ENCODE measurements around the gene MLC1.
"Not testable (repeated sequence)": the region's sequence is repeated elsewhere in the genome, so short reads cannot be mapped to it uniquely, and the experiment has no call there.

The MLC1 gene

DNA sequence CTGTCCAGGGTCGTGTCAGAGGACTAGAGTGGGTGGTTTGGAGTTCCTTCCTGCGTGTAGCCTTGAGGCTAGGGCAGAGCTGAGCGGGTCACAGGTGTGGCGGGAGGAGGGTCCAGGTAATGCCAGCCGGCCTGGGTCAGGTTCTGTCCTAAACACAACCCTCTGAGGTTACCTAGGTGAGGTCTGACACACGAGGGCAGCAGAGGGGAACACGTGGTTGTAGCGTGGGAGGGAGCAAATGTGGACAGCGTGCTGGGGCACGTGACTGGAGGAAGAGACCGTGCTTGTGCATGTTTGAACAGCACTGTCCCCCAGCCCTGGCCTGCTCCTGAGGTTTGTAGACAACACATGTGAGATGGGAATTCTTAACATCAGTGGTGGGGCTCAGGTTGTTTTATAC is 17.7 kb upstream of the MLC1 start:
- no peak for DNase-seq (ENCODE audit: low read depth in 2 of 2)

DNA sequence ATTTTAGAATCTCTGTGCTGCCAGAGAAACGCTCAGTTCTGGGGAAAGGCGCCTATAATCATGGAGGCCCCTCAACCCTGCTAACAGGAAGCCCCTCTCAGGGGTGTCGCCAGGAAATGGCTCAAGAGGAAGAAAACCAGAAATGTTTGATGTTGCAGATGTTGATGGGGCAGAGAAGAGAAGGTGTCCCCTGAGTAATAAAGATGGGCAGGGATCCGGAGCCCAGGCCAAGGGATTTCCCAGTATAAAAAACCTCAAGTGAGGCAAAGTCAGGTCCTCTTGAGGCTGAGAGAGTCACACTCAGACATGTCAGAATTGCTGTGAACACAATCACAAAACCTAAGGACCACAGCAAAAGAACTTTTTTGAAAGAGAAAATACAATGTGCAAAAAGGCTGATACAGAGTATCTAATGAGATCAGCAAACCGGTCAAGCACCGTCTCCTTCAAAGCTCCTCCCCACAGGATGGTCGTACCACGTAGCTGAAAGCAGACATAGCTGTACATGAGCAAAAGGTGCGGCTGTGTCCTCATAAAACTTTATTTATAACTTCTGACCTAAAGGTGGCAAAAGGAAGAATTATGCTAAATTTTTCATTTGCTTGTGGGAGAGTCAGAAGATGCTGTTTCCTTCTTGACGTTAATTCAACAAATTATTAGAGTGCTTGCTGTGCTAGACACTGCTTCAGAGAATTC is 16.8 kb upstream of the MLC1 start:
- DNase-seq (ENCODE audit: low read depth in 2 of 2), result no peak

DNA sequence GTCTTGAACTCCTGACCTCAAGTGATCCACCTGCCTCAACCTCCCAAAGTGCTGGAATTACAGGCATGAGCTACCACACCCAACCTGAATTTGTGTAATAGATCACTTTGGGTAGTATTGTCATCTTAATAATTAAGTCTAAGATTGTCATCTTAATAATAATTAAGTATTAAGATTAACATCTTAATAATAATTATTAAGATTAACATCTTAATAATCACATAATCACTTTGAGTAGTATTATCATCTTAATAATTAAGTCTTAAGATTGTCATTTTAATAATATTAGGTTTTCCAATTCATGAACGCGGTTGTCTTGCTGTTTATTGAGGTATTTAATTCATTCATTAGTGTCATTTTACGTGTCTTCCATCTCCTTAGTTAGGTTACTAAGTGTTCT is 12.8 kb upstream of the MLC1 start:
- DNase-seq (ENCODE audit: low read depth in 2 of 2), result no peak

DNA sequence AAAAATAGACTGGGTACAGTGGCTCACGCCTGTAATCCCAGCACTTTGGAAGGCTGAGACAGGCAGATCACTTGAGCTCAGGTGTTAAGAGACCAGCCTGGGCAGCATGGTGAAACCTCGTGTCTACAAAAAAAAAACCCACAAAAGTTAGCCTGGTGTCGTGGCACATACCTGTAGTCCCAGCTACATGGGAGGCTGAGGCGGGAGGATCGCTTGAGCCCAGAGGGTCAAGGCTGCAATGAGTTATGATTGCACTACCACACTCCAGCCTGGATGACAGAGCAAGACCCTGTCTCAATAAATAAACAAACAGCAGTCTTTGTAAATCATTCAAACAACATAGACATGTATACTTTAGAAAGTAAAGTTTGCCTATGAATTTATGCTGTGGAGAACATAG is 7.1 kb upstream of the MLC1 start:
- DNase-seq (ENCODE audit: low read depth in 2 of 2), result no peak

DNA sequence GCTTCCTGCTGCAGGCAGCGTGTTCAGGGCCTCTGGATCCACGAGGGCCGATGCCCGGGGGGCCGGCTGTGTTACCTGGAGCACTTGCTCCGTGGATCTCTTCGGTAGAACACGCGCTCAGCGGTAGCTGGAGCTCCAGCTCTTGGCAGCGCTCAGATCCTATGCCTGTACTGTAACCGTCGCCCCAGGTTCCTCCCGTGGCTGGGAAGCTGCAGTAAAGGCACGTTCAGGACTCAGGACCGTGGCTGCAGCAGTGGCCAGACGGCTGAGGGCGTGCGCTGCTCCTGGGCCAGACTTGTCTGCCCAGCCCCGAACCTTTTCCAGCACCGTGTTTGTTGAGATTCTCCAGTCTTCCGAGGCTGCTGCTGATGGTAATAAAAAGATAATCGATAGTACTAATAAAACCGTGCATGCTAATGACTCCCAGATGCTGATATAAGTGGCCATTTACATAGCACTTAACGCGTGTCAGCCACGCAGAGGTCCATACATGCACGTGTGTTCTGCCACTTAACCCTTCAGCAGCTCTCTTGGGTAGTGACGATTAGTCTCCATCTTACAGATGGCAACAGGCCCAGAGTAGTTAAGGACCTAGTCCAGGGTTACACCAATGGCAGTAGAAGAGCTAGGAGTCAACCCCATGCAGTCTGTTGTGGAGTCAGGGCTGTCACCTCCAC is 6.0 kb upstream of the MLC1 start:
- no peak for DNase-seq (ENCODE audit: low read depth in 2 of 2)

DNA sequence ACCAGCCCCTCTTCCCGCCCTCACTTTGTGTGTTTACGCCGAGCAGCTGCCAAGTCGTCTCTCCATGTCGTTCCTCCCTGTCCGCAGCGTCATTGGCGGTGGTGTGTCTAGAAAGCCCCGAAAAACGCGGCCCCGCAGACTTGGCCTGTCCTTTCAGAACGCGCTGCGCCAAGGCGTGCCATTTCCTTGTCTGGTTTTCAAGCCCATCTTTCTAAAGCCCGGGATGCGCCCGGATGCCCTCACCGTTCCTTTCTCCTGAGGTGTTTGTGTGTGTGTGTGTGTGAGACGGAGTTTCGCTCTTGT is 5.1 kb upstream of the MLC1 start:
- no peak for DNase-seq (ENCODE audit: low read depth in 2 of 2)

DNA sequence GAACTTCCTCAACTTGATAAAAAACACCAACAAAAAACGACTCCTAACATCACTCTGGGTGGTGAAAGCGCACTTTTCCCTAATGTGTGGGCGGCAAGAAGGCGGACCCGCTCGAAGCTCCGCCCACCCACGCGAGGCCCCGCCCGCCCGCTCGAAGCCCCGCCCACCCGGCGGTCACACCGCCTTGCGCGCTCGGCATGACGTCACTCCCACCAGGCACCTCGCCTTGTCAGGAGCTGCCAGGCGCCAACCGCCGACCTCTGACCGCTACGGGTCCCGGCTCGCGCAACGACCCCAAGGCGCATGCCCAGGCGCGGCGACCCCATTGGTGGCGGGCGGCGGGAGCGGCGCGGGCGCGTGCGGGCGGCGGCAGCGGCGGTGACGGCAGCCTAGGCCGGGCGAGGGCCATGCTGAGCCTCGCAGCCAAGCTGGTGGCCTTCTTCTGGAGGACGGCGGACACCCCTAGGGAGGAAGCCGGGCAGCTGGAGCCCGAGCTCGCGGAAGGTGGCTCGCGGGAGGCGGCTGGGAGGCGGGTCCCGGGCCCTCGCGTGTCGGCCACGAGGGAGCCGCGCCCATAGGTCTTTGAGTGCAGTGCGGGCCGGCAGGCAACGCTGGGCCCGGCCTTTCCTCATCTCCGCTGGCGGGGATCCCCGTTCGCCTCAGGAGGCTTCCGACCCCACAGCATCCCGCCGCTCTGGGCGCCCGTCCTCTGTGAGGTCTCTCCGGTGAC is 4.6 kb upstream of the MLC1 start, which contains the start of gene MOV10L1:
TSS of gene MOV10L1 (plus strand) at position 325 of the 730 bp plus-strand sequence. CDS start at position 408, 83 bp downstream.
- peak in 1 of 2 donors; percentile 22 for DNase-seq (ENCODE audit: low read depth in 2 of 2)

DNA sequence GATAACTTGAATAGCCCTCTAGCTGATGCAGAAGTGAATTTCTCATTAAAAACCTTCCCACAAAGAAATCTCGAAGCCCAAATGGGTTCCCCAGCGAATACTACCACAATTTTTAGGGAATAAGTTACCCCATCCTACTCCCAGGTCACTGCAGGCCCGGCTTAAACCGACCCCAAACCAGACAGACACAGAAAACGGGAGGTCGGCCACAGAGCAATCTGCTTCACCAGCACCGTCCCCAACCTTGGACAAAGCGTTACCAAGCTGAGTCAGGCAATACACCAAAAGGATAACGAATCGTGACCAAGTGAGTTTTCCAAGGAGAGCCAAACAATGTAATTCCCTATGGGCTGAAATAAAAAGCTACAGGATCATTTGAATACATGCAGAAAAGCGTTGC is 4.0 kb upstream of the MLC1 start:
- no peak for DNase-seq (ENCODE audit: low read depth in 2 of 2)

DNA sequence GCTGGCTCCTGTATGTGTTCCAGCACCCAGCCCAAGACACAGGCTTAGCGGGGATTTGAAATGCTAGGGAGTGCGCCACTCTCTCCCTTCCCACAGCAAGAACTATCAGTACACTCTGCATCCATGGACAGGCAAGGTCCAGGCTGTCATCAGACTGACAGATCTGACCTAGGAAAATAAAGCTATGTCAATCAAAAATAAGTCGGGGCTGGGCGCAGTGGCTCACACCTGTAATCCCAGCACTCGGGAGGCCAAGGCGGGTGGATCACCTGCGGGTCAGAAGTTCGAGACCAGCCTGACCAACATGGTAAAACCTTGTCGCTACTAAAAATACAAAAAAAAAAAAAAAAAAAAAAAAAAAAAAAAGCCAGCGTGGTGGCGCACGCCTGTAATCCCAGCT is 2.9 kb upstream of the MLC1 start:
- DNase-seq (ENCODE audit: low read depth in 2 of 2), result no peak

DNA sequence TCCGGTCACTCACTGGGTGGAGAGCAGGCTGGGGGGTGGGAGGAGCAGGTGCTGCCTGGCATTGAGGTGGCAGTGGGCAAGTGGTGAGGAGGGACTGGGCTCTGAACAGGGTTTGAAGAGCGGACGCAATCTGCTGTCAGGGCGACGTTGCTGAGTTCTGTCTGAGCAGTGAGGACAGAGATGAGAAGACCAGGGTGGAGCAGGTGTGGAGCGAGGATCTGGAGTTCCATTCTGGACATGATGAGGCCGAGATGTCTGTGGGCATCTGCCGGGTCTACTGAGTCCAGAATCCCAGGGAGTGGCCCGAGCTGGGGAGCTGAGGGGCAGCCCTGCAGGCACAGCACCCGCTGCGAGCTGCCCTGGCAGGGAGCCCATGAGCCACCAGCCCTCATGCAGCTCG is 2.4 kb upstream of the MLC1 start:
- DNase-seq (ENCODE audit: low read depth in 2 of 2), result no peak

DNA sequence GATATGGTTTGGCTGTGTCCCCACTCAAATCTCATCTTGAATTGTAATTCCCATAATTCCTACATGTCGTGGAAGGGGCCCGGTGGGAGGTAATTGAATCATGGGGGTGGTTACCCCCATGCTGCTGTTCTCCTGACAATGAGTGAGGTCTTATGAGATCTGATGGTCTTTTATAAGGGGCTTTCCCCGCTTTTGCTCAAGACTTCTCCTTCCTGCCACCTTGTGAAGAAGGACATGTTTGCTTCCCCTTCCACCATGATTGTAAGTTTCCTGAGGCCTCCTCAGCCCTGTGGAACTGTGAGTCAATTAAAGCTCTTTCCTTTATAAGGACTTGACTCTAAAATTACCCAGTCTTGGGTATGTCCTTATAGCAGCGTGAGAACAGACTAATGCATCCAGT is 1.7 kb upstream of the MLC1 start:
- not testable (repeated sequence) for DNase-seq (ENCODE audit: low read depth in 2 of 2)

DNA sequence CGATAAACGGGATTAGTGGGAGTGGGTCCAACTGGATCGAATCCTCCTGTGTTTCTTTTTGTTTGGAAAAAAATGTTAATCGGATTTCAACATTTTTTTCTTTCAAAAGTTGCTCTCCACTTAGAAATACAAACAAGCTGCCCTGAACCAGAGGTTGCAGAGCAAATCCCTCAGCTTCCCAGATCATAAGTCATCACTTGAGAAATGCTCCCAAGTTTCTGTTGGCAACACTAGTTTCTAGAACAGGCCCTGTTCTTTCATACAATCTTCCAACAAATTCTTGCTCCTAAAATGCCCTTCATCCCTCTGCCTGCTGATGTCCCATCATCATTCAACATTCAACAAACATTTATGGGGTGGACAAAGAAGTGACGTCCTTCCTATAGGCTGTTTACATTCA is 1.3 kb upstream of the MLC1 start:
- no peak for DNase-seq (ENCODE audit: low read depth in 2 of 2)

DNA sequence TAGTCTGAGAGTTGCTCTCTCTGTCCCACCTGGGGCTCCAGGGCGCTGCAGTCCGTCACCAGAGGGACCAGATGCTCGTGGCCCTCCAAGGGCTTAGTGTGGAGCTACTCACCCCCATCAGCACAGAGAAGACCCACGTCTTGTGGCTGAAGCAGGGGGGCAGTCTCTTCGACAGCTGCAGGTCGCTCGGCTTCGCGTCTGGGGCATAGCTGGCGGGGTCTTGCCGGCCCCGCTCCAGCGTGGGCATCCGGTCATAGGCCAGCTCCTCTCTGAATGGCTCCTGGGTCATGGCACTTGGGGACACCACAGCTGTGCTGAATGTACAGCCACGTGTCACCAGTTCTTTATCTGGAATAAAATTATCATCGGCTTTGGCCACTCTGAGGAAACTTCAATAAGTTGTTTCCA is 608 bp downstream of the MLC1 start:
- DNase-seq (ENCODE audit: low read depth in 2 of 2), result no peak

DNA sequence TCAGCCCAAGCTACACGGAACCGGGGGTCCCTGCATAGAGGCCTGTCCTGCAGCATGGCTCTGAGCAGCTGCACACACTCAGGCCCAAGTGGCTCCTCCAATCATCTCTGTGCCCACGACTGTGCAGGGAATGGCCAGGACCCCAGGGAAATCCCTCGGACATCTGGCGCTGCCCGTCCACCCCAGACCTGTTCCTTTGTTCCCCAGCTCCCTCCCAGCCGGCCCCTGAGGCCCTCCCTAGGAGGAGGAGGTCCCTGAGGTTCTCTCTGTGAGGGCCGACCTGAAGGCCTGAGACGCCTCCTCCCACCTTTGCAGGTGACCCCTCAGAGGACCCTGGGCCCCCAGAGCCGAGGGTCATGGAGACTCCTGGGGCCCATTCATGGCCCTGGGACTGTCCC is 1.1 kb downstream of the MLC1 start:
- DNase-seq (ENCODE audit: low read depth in 2 of 2), result no peak

DNA sequence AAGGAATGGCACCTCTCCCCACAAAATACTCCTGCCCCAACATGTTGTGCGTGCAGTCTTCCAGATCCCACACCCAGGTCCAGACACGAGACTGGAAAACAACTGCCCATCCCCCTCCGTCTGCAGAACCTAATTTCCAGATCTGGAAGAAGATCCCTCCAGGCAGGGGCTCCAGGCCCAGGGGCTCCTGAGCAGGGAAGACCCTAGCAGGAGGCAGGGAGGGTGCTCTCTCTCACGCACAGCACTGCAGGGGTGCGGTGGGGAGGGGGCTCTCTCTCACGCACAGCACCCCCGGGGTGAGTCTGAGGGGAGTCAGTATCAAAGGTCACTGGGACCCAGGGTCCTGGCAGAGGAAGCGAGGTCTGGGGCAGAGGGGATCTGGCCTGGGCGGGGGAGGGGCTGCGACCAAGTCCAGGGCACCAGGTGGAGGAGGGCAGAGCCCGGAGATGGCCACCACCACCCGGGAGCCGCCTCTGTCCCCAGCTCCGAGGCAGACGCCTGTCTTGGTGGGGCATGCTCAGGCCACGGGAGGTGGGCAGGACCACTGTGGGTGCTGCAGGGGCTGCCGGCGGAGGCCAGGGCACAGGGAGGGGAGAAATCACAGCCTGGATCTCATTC is 1.7 kb downstream of the MLC1 start:
- DNase-seq (ENCODE audit: low read depth in 2 of 2), result no peak

DNA sequence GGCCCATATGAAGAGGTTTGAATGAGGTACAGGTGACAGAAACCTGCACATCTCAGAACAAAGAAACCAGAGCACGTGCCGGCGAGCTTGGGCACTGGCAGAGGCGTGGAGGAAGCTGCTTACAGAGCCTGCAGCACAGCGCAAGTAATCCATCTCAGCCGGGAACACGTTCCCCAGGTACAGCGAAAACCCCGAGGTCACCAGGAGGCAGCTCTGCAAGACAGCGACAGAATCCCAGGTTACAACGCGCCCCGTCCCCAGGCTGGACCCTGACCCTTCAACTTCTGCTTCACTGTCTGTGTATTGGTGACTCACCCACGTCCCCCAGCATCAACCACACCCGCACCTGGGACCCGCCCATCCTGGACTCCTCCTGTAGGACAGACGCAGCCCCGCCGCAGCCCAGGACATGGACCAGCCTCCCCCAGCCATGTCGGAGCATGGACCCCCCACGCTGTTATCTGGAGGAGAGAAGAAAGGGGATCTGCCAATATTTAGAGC is 2.2 kb downstream of the MLC1 start:
- DNase-seq (ENCODE audit: low read depth in 2 of 2), result no peak

DNA sequence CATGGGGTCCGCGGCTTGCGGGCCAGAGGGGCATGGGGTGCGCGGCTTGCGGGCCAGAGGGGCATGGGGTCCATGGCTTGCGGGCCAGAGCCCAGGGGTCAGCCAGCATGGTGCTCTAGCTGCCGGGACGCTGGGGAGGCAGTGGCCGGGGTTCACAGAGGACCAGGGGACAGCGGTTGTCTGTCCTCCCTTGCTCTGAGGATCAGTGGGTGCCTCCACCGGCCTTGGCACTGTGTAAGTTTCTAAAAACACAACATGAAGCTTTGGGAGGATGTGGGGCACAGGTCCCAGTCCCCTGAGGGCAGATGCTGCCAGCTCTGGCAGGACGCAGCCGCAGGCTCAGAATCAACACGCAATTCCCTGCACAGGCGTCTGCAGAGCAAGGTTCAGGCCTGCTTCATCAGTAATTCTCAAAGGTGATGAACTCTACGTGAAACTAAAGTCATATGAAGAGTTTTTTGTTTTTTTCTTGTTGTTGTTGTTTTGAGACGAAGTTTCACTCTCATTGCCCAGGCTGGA is 3.0 kb downstream of the MLC1 start:
- DNase-seq (ENCODE audit: low read depth in 2 of 2), result no peak

DNA sequence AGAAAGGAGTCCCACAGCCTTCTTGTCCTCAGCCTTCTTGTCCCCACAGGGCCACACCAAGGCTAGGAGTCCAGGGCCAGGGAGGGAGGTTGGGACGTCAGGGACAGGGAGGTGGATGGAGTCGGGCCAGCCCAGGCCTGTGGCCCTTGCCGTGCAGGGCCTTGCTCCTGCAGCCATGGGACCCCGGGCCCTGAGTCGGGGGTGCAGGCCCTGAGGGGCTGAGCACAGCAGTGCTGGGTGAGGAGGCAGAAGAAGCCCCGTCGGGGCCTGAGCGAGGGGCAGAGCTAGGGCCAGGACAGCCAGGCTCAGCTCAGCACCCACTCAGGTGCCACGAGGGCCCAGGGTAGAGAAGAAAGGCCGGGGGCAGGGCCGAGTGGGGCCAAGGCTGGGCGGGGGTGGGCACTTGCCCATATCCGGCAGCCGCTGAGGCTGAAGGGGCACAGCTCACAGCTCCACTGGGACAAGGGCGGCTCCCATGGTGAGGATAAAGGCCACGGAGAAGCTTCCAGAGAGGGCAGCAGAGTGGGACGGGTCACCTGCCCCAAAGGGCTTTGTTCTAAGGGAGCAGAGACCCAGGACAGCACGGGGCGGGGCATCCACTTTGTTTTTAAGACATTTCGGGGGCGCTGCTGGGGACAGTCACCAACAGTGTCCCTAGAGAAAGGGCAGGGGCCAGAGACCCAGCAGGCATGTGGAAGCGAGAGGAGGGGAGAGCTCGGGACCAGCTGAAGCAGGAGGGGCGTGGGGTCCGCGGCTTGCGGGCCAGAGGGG is 3.6 kb downstream of the MLC1 start:
- DNase-seq (ENCODE audit: low read depth in 2 of 2), result no peak

DNA sequence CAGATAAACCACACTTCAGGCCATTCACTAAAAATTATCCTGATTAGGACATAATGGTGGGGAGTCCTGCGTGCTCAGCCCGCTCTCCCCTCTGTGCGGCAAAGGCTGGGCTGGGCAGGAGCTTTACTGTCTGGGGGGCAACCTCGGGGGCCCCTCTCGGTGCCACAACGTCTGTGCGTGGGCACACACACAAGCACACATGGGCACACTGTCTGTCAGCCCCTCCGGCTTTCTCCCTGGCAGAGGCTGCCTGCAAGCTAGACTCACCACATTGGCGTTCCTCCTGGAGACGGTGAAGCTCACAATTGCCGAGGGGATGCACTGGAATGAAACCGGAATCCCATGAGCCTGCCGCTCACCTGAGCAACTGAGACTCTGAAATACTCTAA is 5.2 kb downstream of the MLC1 start:
- DNase-seq (ENCODE audit: low read depth in 2 of 2), result no peak

DNA sequence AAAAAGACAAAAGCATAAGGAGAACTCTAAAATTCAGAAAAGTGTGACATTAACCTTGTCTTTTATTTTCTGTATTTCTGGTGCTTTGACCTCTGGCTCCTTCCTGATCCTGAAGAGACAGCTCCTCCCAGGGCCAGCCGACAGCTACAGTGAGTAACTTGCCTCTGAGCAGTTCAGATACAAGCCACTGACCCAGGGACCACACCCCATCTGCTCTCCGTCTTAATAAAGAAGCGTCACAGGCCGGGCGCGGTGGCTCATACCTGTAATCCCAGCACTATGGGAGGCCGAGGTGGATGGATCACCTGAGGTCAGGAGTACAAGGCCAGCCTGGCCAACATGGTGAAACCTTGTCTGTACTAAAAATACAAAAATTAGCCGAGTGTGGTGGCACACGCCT is 6.5 kb downstream of the MLC1 start:
- no peak for DNase-seq (ENCODE audit: low read depth in 2 of 2)

DNA sequence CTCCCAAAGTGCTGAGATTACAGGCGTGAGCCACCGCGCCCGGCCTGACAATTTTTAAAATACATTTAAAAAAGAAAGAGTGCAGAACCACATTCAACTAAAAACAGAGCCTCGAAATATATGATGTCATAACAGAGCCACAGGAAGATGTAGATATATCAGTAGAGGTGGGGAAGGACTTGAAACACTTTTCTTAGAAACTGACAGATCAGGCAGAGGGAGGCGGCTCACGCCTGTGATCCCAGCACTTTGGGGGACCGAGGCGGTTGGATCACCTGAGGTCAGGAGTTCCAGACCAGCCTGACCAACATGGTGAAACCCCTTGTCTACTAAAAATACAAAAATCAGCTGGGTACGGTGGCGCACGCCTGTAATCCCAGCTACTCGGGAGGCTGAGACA is 7.0 kb downstream of the MLC1 start:
- DNase-seq (ENCODE audit: low read depth in 2 of 2), result no peak

All from stimulated activated CD4-positive, alpha-beta T cell treated with anti-CD3 and anti-CD28 coated beads, Interleukin-4, amount 100 ng/mL, for 48 hours (primary cell).